ENCODE results near the gene PNPLA6. TPM values are rescaled to one million over a fixed set of nuclear protein-coding genes. Genes with fewer than 3 reads are reported as not detected.

PNPLA6 gene
- total and polyA plus RNA-seq, 2 experiments from 2014 or later: 65.0 to 86.6 TPM

GRCh38 chr19:7521551-7522071, 13.9 kb upstream of the PNPLA6 start:
- H3K36me3 ChIP-seq (ENCODE audit: low read depth): no peaks in the 10 kb centered on the region
- WGBS, 2 experiments (ENCODE audit: low coverage in 1 of 2, low lambda C conversion rate in 2 of 2, missing lambda C conversion rate in 2 of 2): 37 to 46% methylated on average over 10 of the region's 10 CpGs
- no peak for DNase-seq
- H3K9me2 ChIP-seq (ENCODE audit: insufficient read depth): no peaks in the 10 kb centered on the region
- peaks cover 29% of the 10 kb centered on the region for H3K79me2 ChIP-seq (ENCODE audit: insufficient read depth)
- H4K20me1 ChIP-seq (ENCODE audit: insufficient read depth): no peaks in the 10 kb centered on the region
- in situ Hi-C loops (cut with MboI): no loop called here
- peak overlapping the region; percentile 81 for H3K4me2 ChIP-seq (ENCODE audit: unreplicated experiment)
- H2AFZ ChIP-seq: peak overlapping the region; percentile 79
- H3K27ac ChIP-seq: no peak overlapping the region
- H3K9me3 ChIP-seq (ENCODE audit: low read depth): no peaks in the 10 kb centered on the region
- H3F3A ChIP-seq (ENCODE audit: insufficient read depth): no peaks in the 10 kb centered on the region; the same call in 1 of the 2 replicates
- peak overlapping the region; percentile 77 for H3K4me3 ChIP-seq
- TF ChIP-seq EZH2phosphoT487 (IDR thresholded peaks at IDR 0.05; ENCODE audit: insufficient read depth, low read depth) (no peak), EZH2 (IDR thresholded peaks at IDR 0.05; ENCODE audit: insufficient read depth, poor library complexity, severe bottlenecking) (no peak)
- peak overlapping the region; percentile 67 for H3K9ac ChIP-seq
- H3K27me3 ChIP-seq (replicated peaks; ENCODE audit: insufficient read depth): no peaks in the 10 kb centered on the region
- peaks cover 8% of the 10 kb centered on the region for H3K4me1 ChIP-seq (ENCODE audit: insufficient read depth)

- WGBS, 2 experiments (ENCODE audit: low coverage in 1 of 2, low lambda C conversion rate in 2 of 2, missing lambda C conversion rate in 2 of 2): 1 to 2% methylated on average over 50 to 57 of the region's 65 CpGs
- Histone ChIP-seq H3K4me1 (ENCODE audit: insufficient read depth) (peaks cover 8% of the 10 kb centered on the region), H4K20me1 (ENCODE audit: insufficient read depth) (no peaks in the 10 kb centered on the region), H3K9me2 (ENCODE audit: insufficient read depth) (no peaks in the 10 kb centered on the region), H3K27ac (peak within 1 kb of the TSS; percentile 16; the same call in 1 of the 2 replicates), H3K79me2 (ENCODE audit: insufficient read depth) (peaks cover 24% of the 10 kb centered on the region), H2AFZ (peak within 1 kb of the TSS; percentile 79), H3K9ac (peak within 1 kb of the TSS; percentile 86), H3K4me2 (ENCODE audit: unreplicated experiment) (peak within 1 kb of the TSS; percentile 95), H3K36me3 (ENCODE audit: low read depth) (no peaks in the 10 kb centered on the region), H3K4me3 (peak within 1 kb of the TSS; percentile 77), H3K9me3 (ENCODE audit: low read depth) (no peaks in the 10 kb centered on the region), H3F3A (ENCODE audit: insufficient read depth) (no peaks in the 10 kb centered on the region; the same call in 1 of the 2 replicates), H3K27me3 (replicated peaks; ENCODE audit: insufficient read depth) (no peaks in the 10 kb centered on the region)
- DNase-seq: peak; percentile 100
- TF ChIP-seq EZH2phosphoT487 (IDR thresholded peaks at IDR 0.05; ENCODE audit: insufficient read depth, low read depth) (no peak), EZH2 (IDR thresholded peaks at IDR 0.05; ENCODE audit: insufficient read depth, poor library complexity, severe bottlenecking) (no peak)
- in situ Hi-C loops (cut with MboI): no loop called here
Observed at GRCh38 chr19:7522072-7522922, 13.2 kb upstream of the PNPLA6 start, which contains the start of gene MCOLN1. Gene MCOLN1, plus strand, starts transcription at chr19:7522624. Its CDS starts 127 bp downstream, at chr19:7522751.

- in situ Hi-C loops (cut with MboI): no loop called here
- no peaks in the 10 kb centered on the region for H3K36me3 ChIP-seq (ENCODE audit: low read depth)
Observed at GRCh38 chr19:7522923-7523667, 12.4 kb upstream of the PNPLA6 start.

GRCh38 chr19:7524523-7524922, 11.0 kb upstream of the PNPLA6 start:
- WGBS, 2 experiments (ENCODE audit: low coverage in 1 of 2, low lambda C conversion rate in 2 of 2, missing lambda C conversion rate in 2 of 2): 87 to 88% methylated on average over 5 of the region's 5 CpGs
- no peak for TF ChIP-seq EZH2 (IDR thresholded peaks at IDR 0.05; ENCODE audit: insufficient read depth, poor library complexity, severe bottlenecking)
- no peak for TF ChIP-seq EZH2phosphoT487 (IDR thresholded peaks at IDR 0.05; ENCODE audit: insufficient read depth, low read depth)
- no peak overlapping the region for H3K4me2 ChIP-seq (ENCODE audit: unreplicated experiment)
- no peaks in the 10 kb centered on the region for H3K27me3 ChIP-seq (replicated peaks; ENCODE audit: insufficient read depth)
- in situ Hi-C loops (cut with MboI): no loop called here
- no peak overlapping the region for H3K9ac ChIP-seq
- DNase-seq: no peak
- no peaks in the 10 kb centered on the region for H3K9me3 ChIP-seq (ENCODE audit: low read depth)
- H3K27ac ChIP-seq: no peak overlapping the region
- no peaks in the 10 kb centered on the region for H3K9me2 ChIP-seq (ENCODE audit: insufficient read depth)
- peaks cover 21% of the 10 kb centered on the region for H3K79me2 ChIP-seq (ENCODE audit: insufficient read depth)
- H4K20me1 ChIP-seq (ENCODE audit: insufficient read depth): no peaks in the 10 kb centered on the region
- peaks cover 8% of the 10 kb centered on the region for H3K4me1 ChIP-seq (ENCODE audit: insufficient read depth)
- no peaks in the 10 kb centered on the region; the same call in 1 of the 2 replicates for H3F3A ChIP-seq (ENCODE audit: insufficient read depth)
- H3K36me3 ChIP-seq (ENCODE audit: low read depth): no peaks in the 10 kb centered on the region
- H2AFZ ChIP-seq: no peak overlapping the region
- no peak overlapping the region for H3K4me3 ChIP-seq

More at GRCh38 chr19:7522923-7523667, 12.4 kb upstream of the PNPLA6 start:
- Histone ChIP-seq H3K9ac (peak overlapping the region; percentile 86), H3F3A (ENCODE audit: insufficient read depth) (no peaks in the 10 kb centered on the region; the same call in 1 of the 2 replicates), H3K4me2 (ENCODE audit: unreplicated experiment) (peak overlapping the region; percentile 95), H3K4me3 (peak overlapping the region; percentile 77), H4K20me1 (ENCODE audit: insufficient read depth) (no peaks in the 10 kb centered on the region), H3K9me3 (ENCODE audit: low read depth) (no peaks in the 10 kb centered on the region), H3K27me3 (replicated peaks; ENCODE audit: insufficient read depth) (no peaks in the 10 kb centered on the region), H3K27ac (peak overlapping the region; percentile 16; the same call in 1 of the 2 replicates), H3K4me1 (ENCODE audit: insufficient read depth) (peaks cover 8% of the 10 kb centered on the region), H2AFZ (peak overlapping the region; percentile 78), H3K9me2 (ENCODE audit: insufficient read depth) (no peaks in the 10 kb centered on the region), H3K79me2 (ENCODE audit: insufficient read depth) (peaks cover 21% of the 10 kb centered on the region)
- no peak for TF ChIP-seq EZH2phosphoT487 (IDR thresholded peaks at IDR 0.05; ENCODE audit: insufficient read depth, low read depth)
- TF ChIP-seq EZH2 (IDR thresholded peaks at IDR 0.05; ENCODE audit: insufficient read depth, poor library complexity, severe bottlenecking): no peak
- DNase-seq: peak; percentile 70
- 2% methylated on average over 23 of the region's 23 CpGs for WGBS, 2 experiments (ENCODE audit: low coverage in 1 of 2, low lambda C conversion rate in 2 of 2, missing lambda C conversion rate in 2 of 2)

Data from GM23248 (cell line).